Mesenchymal stem cell (in vitro differentiated cells and primary cell): ENCODE measurements around the gene PHPT1. TPM values are rescaled to one million over a fixed set of nuclear protein-coding genes. Genes with fewer than 3 reads are reported as not detected.

Experiments used
- DNase-seq: peaks from one replicate; pipeline ENCODE4 v3.0.0-alpha.2; 2013
- H2AFZ ChIP-seq: one replicate; pipeline ENCODE4 v1.6.1; 2013; ENCODE audit warnings: low read depth, mild to moderate bottlenecking, control low read depth, inconsistent platforms, low read length, moderate library complexity
- H2AK5ac ChIP-seq: 2 replicates; pipeline ENCODE4 v1.6.1; 2013; ENCODE audit warnings: low read length, moderate library complexity, mild to moderate bottlenecking, inconsistent platforms; ENCODE audit not compliant: severe bottlenecking
- H2BK120ac ChIP-seq: one replicate; pipeline ENCODE4 v1.6.1; 2013; ENCODE audit warnings: low read depth, mild to moderate bottlenecking, inconsistent platforms, low read length, moderate library complexity
- H2BK12ac ChIP-seq, 2 experiments: one replicate each; pipeline ENCODE4 v1.6.1; 2013; ENCODE audit warnings: inconsistent platforms in 2 of 2, low read length in 2 of 2, mild to moderate bottlenecking in 2 of 2, moderate library complexity in 2 of 2, control low read depth in 1 of 2
- H2BK15ac ChIP-seq: one replicate; pipeline ENCODE4 v1.6.1; 2013; ENCODE audit warnings: mild to moderate bottlenecking, low read depth, inconsistent platforms; ENCODE audit not compliant: poor library complexity, severe bottlenecking
- H2BK5ac ChIP-seq: 2 replicates; pipeline ENCODE4 v1.6.1; 2013; ENCODE audit warnings: low read depth, mild to moderate bottlenecking, low read length, control low read depth, inconsistent platforms; ENCODE audit not compliant: poor library complexity, severe bottlenecking
- H3K14ac ChIP-seq, 2 experiments: one replicate each; pipeline ENCODE4 v1.6.1; 2013; ENCODE audit warnings: inconsistent platforms in 2 of 2, low read length in 2 of 2, control low read depth in 1 of 2, mild to moderate bottlenecking in 1 of 2, moderate library complexity in 1 of 2
- H3K18ac ChIP-seq, 2 experiments: one replicate each; pipeline ENCODE4 v1.6.1; 2013; ENCODE audit warnings: inconsistent platforms in 2 of 2, low read length in 2 of 2, control low read depth in 1 of 2, low read depth in 1 of 2, mild to moderate bottlenecking in 1 of 2
- H3K23ac ChIP-seq, 2 experiments: one replicate each; pipeline ENCODE4 v1.6.1; 2013; ENCODE audit warnings: inconsistent platforms in 2 of 2, low read length in 2 of 2, mild to moderate bottlenecking in 2 of 2, moderate library complexity in 2 of 2, control low read depth in 1 of 2
- H3K27ac ChIP-seq: 2 replicates; pipeline ENCODE4 v1.5.1; 2013; ENCODE audit warnings: mild to moderate bottlenecking, moderate library complexity, low read length, control low read depth, inconsistent platforms; ENCODE audit not compliant: poor library complexity, severe bottlenecking
- H3K27me3 ChIP-seq, 2 experiments: 2 replicates each; pipeline versions ENCODE4 v1.6.1 to v1.7.0; 2013; ENCODE audit warnings: low read length in 2 of 2, mild to moderate bottlenecking in 2 of 2, moderate library complexity in 2 of 2, control low read depth in 1 of 2, inconsistent platforms in 1 of 2; ENCODE audit not compliant: control insufficient read depth in 1 of 2, insufficient read depth in 1 of 2
- H3K36me3 ChIP-seq, 2 experiments: 2 replicates each; pipeline versions ENCODE4 v1.6.1 to v1.7.0; 2013; ENCODE audit warnings: low read length in 2 of 2, control low read depth in 1 of 2, inconsistent platforms in 1 of 2, low read depth in 1 of 2, mild to moderate bottlenecking in 1 of 2; ENCODE audit not compliant: insufficient read depth in 2 of 2, control insufficient read depth in 1 of 2
- H3K4ac ChIP-seq, 2 experiments: one replicate each; pipeline ENCODE4 v1.6.1; 2013; ENCODE audit warnings: inconsistent platforms in 2 of 2, low read length in 2 of 2, mild to moderate bottlenecking in 2 of 2, moderate library complexity in 2 of 2, control low read depth in 1 of 2, low read depth in 1 of 2
- H3K4me1 ChIP-seq: 2 replicates; pipeline ENCODE4 v1.6.1; 2013; ENCODE audit warnings: low read depth, low read length, control low read depth; ENCODE audit not compliant: control insufficient read depth, insufficient read depth
- H3K4me2 ChIP-seq: 2 replicates; pipeline ENCODE4 v1.6.1; 2013; ENCODE audit warnings: low read length, mild to moderate bottlenecking, inconsistent platforms; ENCODE audit not compliant: poor library complexity, severe bottlenecking
- H3K4me3 ChIP-seq, 2 experiments: 2 replicates each; pipeline versions ENCODE4 v1.5.1 to v1.7.0; 2013; ENCODE audit warnings: low read length in 2 of 2, mild to moderate bottlenecking in 2 of 2, control low read depth in 1 of 2, low read depth in 1 of 2; ENCODE audit not compliant: insufficient read depth in 1 of 2
- H3K79me1 ChIP-seq: replicated peaks from 2 replicates; pipeline ENCODE4 v1.6.1; 2013; ENCODE audit warnings: mild to moderate bottlenecking, control low read depth, low read length, inconsistent platforms; ENCODE audit not compliant: poor library complexity, severe bottlenecking
- H3K9ac ChIP-seq: 2 replicates; pipeline ENCODE4 v1.7.0; 2013; ENCODE audit warnings: mild to moderate bottlenecking, low read length, moderate library complexity
- H3K9me3 ChIP-seq: 2 replicates; pipeline ENCODE4 v1.7.0; 2013; ENCODE audit warnings: mild to moderate bottlenecking, low read length; ENCODE audit not compliant: control insufficient read depth
- H4K8ac ChIP-seq: one replicate; pipeline ENCODE4 v1.6.1; 2013; ENCODE audit warnings: inconsistent platforms, mild to moderate bottlenecking, low read length, moderate library complexity
- H4K91ac ChIP-seq: one replicate; pipeline ENCODE4 v1.6.1; 2013; ENCODE audit warnings: mild to moderate bottlenecking, low read length, inconsistent platforms
- WGBS: methylation state at CpG from one replicate; pipeline ENCODE4 v1.1.7; 2013; ENCODE audit warnings: mixed read lengths; 5-methylcytosine and 5-hydroxymethylcytosine counted together
- polyA plus RNA-seq, 2 experiments: library from polyadenylated mRNA; stranded (reverse); fragments of 200-250 nt; gene quantifications; one replicate each; pipeline ENCODE4 v1.2.3, GENCODE V29; 2013

The PHPT1 gene
- polyA plus RNA-seq (2013, experiment 1 of 2) = 179 TPM
- 179 TPM for polyA plus RNA-seq (2013, experiment 2 of 2)

DNA sequence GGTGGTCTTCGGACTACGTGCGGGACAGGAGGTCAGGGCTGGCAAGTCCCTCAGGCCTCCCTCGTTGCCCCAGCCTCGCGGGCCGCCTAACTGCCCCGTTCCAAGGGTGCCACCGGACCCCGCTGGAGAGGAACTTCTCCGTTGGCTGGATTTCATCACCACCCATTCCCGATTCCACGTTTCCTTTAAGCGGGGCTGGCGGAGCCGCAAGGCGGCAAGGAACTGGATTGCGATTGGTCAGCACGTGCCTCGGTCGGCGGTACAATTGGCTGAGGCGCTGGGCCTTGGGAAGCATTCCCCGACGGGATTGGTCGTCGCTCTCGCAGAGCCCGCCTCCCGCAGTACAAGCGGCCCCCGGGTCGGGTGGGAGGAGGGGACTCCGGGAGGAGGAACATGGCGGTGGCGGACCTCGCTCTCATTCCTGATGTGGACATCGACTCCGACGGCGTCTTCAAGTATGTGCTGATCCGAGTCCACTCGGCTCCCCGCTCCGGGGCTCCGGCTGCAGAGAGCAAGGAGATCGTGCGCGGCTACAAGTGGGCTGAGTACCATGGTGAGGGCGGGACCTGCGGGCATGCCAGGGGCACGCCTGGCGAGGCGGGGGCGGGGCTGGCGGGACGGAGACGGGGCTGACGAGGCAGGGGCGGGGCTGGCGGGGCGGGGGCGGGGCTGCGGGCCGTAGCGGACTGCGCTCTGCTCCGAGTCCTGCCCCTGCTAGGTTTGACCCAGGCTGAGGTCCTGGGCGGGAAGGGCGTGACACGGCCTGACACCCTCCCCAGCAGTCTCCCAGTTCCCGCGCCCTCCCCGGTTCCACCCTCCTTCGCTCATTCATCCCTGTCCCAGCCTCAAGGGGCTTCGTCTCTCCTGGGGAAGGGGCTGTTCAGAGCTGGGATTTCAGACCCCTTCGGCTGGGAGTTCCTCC lies at the start of gene PHPT1:
Gene PHPT1, plus strand, starts transcription at position 372 of the 922 bp plus-strand sequence. Its CDS starts 22 bp downstream, at position 394.
- H2BK5ac ChIP-seq = peak within 1 kb of the TSS; percentile 97
- H3K79me1 ChIP-seq = peaks cover 26% of the 10 kb centered on the region
- H3K27me3 ChIP-seq = peaks cover 0 to 18% of the 10 kb centered on the region in 2 experiments
- H3K18ac ChIP-seq = peak within 1 kb of the TSS; percentile 97 to 98
- peak within 1 kb of the TSS; percentile 4 to 92 for H3K23ac ChIP-seq
- H2BK120ac ChIP-seq = peak within 1 kb of the TSS; percentile 97
- H3K4ac ChIP-seq = peak within 1 kb of the TSS; percentile 87 to 91
- H3K9me3 ChIP-seq = no peaks in the 10 kb centered on the region
- H4K8ac ChIP-seq = peak within 1 kb of the TSS; percentile 99
- peaks cover 45% of the 10 kb centered on the region for H3K4me1 ChIP-seq
- peak; percentile 99 for DNase-seq
- peak within 1 kb of the TSS; percentile 91 for H3K9ac ChIP-seq
- H3K36me3 ChIP-seq = peaks cover 0 to 68% of the 10 kb centered on the region in 2 experiments
- H3K14ac ChIP-seq = peak within 1 kb of the TSS; percentile 6 to 98
- peak within 1 kb of the TSS; percentile 29 for H2AK5ac ChIP-seq
- H3K4me2 ChIP-seq = peak within 1 kb of the TSS; percentile 94
- peak within 1 kb of the TSS; percentile 100 for H3K27ac ChIP-seq
- peak within 1 kb of the TSS; percentile 88 to 96 for H3K4me3 ChIP-seq
- peak within 1 kb of the TSS; percentile 90 for H2BK15ac ChIP-seq
- WGBS = under 1% methylated on average over 62 of the region's 77 CpGs
- H2BK12ac ChIP-seq = peak within 1 kb of the TSS in 1 of 2 experiments; percentile 92
- peak within 1 kb of the TSS; percentile 62 for H2AFZ ChIP-seq
- H4K91ac ChIP-seq = peak within 1 kb of the TSS; percentile 96

DNA sequence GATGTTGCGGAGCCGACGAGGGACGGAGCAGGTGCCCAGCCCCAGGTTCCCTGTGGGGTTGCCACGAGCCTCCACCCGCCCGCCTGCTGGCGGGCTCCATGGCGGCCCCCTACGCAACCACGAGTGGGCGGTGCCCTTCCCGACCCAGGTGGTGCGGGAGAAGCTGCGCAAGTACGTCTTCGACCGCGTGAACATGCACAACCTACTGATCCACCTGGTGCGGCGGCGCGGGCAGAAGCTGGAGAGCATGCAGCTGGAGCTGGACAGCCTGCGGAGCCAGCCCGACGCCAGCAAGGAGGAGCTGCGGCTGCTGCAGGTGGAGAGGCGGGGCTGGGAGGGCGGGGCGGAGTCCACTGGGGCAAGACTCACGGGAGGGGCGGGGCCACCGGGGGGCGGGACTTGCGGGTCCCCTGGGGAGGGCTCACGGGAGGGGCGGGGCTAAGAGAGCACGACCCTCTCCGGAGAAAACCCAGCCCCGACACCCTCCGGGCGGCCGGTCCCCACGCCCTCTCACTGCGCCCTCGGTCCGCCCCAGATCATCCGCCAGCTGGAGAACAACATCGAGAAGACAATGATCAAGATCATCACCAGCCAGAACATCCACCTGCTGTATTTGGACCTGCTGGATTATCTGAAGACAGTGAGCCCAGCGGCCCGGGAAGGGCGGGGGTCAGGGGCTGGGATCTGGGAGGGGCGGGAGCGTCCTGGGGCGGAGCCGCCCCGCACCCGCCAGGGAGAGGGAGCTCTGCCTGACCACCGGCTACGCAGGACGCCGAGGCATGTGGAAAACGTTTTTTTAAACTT lies 49.2 kb upstream of the PHPT1 start:
- peak; percentile 76 for DNase-seq
- no peak overlapping the region for H3K14ac ChIP-seq
- H3K27ac ChIP-seq = no peak overlapping the region
- peaks cover 19% of the 10 kb centered on the region for H3K4me1 ChIP-seq
- H3K23ac ChIP-seq = no peak overlapping the region
- H2BK12ac ChIP-seq = peak overlapping the region in 1 of 2 experiments; percentile 11
- no peak overlapping the region for H2BK15ac ChIP-seq
- H3K9me3 ChIP-seq = no peaks in the 10 kb centered on the region
- no peak overlapping the region for H2BK120ac ChIP-seq
- no peaks in the 10 kb centered on the region for H3K79me1 ChIP-seq
- 1% methylated on average over 61 of the region's 63 CpGs for WGBS
- peak overlapping the region; percentile 66 for H3K4me2 ChIP-seq
- H2BK5ac ChIP-seq = no peak overlapping the region
- H3K4ac ChIP-seq = no peak overlapping the region
- peak overlapping the region; percentile 48 for H4K8ac ChIP-seq
- H2AK5ac ChIP-seq = no peak overlapping the region
- H3K36me3 ChIP-seq = peaks cover 0 to 16% of the 10 kb centered on the region in 2 experiments
- H3K4me3 ChIP-seq = no peak overlapping the region
- no peak overlapping the region for H2AFZ ChIP-seq
- peaks cover 41 to 66% of the 10 kb centered on the region in 2 experiments for H3K27me3 ChIP-seq
- peak overlapping the region in 1 of 2 experiments; percentile 78 for H3K18ac ChIP-seq
- H3K9ac ChIP-seq = no peak overlapping the region
- no peak overlapping the region for H4K91ac ChIP-seq

DNA sequence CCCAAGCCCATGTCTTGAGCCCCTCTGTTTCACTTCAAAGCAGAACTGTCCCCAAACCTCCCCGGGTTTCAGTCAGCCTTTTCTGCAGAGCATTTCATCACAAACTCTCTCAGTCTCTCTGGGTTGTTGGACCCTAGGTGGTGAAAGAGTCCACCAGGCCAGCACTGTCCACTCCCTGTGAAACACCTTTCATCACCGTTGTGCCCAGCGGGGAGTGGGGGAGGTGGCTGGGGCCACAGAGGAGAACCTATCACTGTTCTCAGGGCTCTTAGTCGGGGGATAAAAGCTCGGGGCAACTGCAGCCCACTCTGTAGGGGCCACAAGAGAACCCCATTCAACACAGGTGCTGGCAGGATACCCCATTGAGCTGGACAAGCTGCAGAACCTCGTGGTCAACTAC lies 46.9 kb upstream of the PHPT1 start:
- 80% methylated on average over 6 of the region's 6 CpGs for WGBS
- Histone ChIP-seq H3K36me3 (peaks cover 5 to 19% of the 10 kb centered on the region in 2 experiments), H3K79me1 (peaks cover 3% of the 10 kb centered on the region), H2BK120ac (no peak overlapping the region), H2BK5ac (no peak overlapping the region), H2AK5ac (no peak overlapping the region), H3K4me2 (no peak overlapping the region), H3K9me3 (no peaks in the 10 kb centered on the region), H3K4me1 (peaks cover 28% of the 10 kb centered on the region), H2AFZ (no peak overlapping the region), H3K9ac (no peak overlapping the region), H3K18ac (no peak overlapping the region), H4K91ac (no peak overlapping the region), H3K27ac (no peak overlapping the region), H3K23ac (no peak overlapping the region), H2BK15ac (no peak overlapping the region), H3K27me3 (peaks cover 32 to 46% of the 10 kb centered on the region in 2 experiments), H2BK12ac (no peak overlapping the region), H4K8ac (no peak overlapping the region), H3K4me3 (no peak overlapping the region), H3K14ac (no peak overlapping the region), H3K4ac (no peak overlapping the region)
- DNase-seq = no peak
